SK-N-MC (cell line): Measurements from ENCODE around the gene C8A.

Experiments
- DNase-seq: peaks from one replicate; pipeline ENCODE4 v3.0.0-alpha.2; 2011; ENCODE audit warnings: low read depth, low spot score
- H3K27ac ChIP-seq: fragments of 200-600 bp; sonication (generic); 2 replicates; pipeline ENCODE4 v1.5.1; 2016; ENCODE audit warnings: mixed run types
- H3K36me3 ChIP-seq: fragments of 200-600 bp; sonication (generic); 2 replicates; pipeline ENCODE4 v1.6.1; 2017; ENCODE audit warnings: antibody characterized with exemption, low read length, mixed read lengths; ENCODE audit not compliant: insufficient read depth
- H3K4me3 ChIP-seq: fragments of 200-600 bp; sonication (generic); 2 replicates; pipeline ENCODE4 v1.5.1; 2016
- H3K9ac ChIP-seq: fragments of 200-600 bp; sonication (generic); 2 replicates; pipeline ENCODE4 v1.8.0; 2017; ENCODE audit warnings: mixed run types, mixed read lengths; ENCODE audit not compliant: insufficient read length
- H3K9me3 ChIP-seq: fragments of 200-600 bp; sonication (generic); 2 replicates; pipeline ENCODE4 v1.6.1; 2017; ENCODE audit warnings: low read depth, mild to moderate bottlenecking, antibody characterized with exemption, low read length, moderate library complexity, mixed read lengths
- EZH2 ChIP-seq: fragments of 200-600 bp; sonication (generic); IDR thresholded peaks from one replicate; pipeline ENCODE4 v1.6.1; 2017; ENCODE audit warnings: antibody characterized with exemption
- FOXP2 ChIP-seq: optimal IDR thresholded peaks from 2 replicates; pipeline ENCODE3; 2011; ENCODE audit warnings: mild to moderate bottlenecking, moderate library complexity; ENCODE audit not compliant: insufficient read depth; ENCODE audit errors: extremely low read length, control extremely low read depth
- POLR2AphosphoS5 ChIP-seq: IDR thresholded peaks from 2 replicates; pipeline ENCODE4 v1.6.1; 2012; ENCODE audit warnings: mild to moderate bottlenecking, low read depth, low read length, borderline replicate concordance

C8A gene

DNA sequence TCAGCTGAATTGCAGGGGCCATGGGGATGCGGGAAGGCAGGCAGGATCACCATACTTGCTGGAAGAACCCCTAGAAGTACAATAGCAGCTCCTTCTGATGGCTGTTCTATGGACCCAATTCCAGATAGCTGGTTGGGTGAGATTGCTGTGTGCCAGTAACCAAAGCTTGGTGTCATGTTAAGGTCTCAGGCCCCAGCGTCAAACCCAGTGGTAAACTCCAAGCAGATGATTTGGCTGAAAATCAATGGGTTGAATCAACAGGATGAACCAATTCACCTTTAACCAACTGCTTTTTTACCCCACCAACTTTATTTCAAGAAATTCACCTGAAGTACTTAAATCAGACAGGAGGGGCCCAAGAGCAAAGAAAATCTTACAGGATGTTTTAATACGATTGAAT is 73.4 kb downstream of the C8A start:
- no peak overlapping the region for H3K27ac ChIP-seq
- no peak overlapping the region for H3K9ac ChIP-seq
- DNase-seq, result no peak
- no peaks in the 10 kb centered on the region for H3K36me3 ChIP-seq
- no peaks in the 10 kb centered on the region for H3K9me3 ChIP-seq
- no peak overlapping the region for H3K4me3 ChIP-seq
- TF ChIP-seq FOXP2 (no peak), POLR2AphosphoS5 (no peak), EZH2 (no peak)

DNA sequence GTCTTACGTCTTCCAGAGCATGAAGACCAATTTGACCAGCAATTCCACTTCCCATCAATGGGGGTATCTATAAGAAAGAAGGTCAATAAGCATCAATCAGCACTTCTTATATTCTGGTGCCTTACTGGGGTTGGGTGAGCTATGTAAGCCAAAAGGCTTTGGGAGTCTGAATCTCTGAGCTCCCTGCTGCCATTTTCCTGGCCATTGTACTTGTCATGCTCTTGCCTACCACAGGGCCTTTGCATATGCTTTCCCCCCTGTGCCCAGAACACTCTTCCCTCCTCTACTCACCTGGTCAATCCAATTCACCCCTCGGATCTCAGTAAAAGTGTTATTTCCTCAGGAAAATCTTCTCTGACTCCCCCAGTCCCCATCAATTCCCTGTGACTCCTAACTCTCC is 74.9 kb downstream of the C8A start:
- Histone ChIP-seq H3K9me3 (no peaks in the 10 kb centered on the region), H3K9ac (no peak overlapping the region), H3K4me3 (no peak overlapping the region), H3K27ac (no peak overlapping the region), H3K36me3 (no peaks in the 10 kb centered on the region)
- TF ChIP-seq FOXP2 (no peak), EZH2 (no peak), POLR2AphosphoS5 (no peak)
- no peak for DNase-seq

DNA sequence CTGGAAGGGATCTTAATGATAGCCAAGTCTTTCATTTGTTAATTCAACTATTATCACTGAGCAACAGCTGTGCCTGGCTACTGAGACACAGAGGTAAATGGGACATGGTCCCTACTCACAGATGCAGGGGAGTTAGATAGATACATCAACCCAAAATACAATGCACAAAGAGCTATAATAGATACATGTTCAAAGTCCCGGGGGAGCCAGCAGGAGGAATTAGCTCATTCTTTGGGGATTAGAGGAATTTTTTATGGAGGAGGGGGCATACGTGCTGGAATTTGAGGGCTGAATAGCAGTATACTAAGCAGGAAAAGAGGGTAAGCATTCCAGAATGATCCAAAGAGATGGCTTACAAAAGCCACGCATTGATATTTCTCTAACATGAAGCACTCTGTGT is 76.6 kb downstream of the C8A start:
- DNase-seq, result no peak
- no peak overlapping the region for H3K27ac ChIP-seq
- no peak for TF ChIP-seq FOXP2
- no peak for TF ChIP-seq POLR2AphosphoS5
- TF ChIP-seq EZH2, result no peak
- H3K9ac ChIP-seq, result no peak overlapping the region
- H3K4me3 ChIP-seq, result no peak overlapping the region
- H3K9me3 ChIP-seq, result no peaks in the 10 kb centered on the region
- no peaks in the 10 kb centered on the region for H3K36me3 ChIP-seq

DNA sequence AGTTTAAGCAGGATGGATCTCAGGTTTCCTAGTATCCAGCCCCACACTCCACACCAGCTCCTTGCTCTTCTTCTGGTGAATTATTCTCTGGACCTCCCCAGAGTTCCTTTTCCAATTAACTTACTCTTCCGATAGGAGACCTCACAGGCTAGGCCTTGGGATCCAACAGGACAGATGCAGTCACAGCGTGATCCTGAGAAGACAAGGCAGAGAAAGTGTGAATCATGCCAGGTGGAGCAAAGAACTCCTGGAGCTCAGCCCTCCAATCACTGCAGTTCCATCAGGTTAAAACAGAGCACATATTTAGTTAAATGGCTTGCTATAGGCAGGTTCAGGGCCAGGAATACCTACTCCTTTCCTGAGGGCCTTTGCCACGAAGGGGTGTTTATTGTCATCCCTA is 77.1 kb downstream of the C8A start:
- no peak overlapping the region for H3K27ac ChIP-seq
- H3K36me3 ChIP-seq, result no peaks in the 10 kb centered on the region
- H3K4me3 ChIP-seq, result no peak overlapping the region
- DNase-seq, result no peak
- no peaks in the 10 kb centered on the region for H3K9me3 ChIP-seq
- TF ChIP-seq POLR2AphosphoS5, result no peak
- no peak for TF ChIP-seq FOXP2
- no peak for TF ChIP-seq EZH2
- no peak overlapping the region for H3K9ac ChIP-seq

- H3K9ac ChIP-seq, result no peak overlapping the region
- no peaks in the 10 kb centered on the region for H3K36me3 ChIP-seq
- TF ChIP-seq EZH2 (no peak), POLR2AphosphoS5 (no peak), FOXP2 (no peak)
- no peaks in the 10 kb centered on the region for H3K9me3 ChIP-seq
- H3K27ac ChIP-seq, result no peak overlapping the region
- DNase-seq, result no peak
- no peak overlapping the region for H3K4me3 ChIP-seq
Measured at GRCh38 chr1:56933161-56933560, 78.6 kb downstream of the C8A start.

DNA sequence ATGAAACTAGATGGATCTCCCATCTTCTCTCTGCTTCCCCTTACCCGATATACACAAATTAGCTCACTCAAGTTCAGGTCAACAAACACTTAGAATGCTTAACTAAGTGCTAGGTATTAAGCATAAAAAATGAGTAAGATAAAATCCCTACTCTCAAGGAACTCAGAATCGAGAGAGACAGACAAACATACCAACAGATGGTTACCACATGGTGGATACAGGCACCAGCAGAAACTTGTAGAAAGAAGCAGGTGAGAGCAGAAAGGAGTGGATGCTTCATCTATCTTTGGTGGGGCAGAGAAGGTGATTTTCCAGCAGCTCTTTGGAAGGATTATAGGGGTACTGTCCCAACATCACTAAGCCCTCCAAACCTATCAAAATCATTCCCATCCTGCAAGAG is 79.0 kb downstream of the C8A start:
- Histone ChIP-seq H3K4me3 (no peak overlapping the region), H3K9ac (no peak overlapping the region), H3K27ac (no peak overlapping the region), H3K9me3 (no peaks in the 10 kb centered on the region), H3K36me3 (no peaks in the 10 kb centered on the region)
- TF ChIP-seq FOXP2, result no peak
- no peak for TF ChIP-seq EZH2
- no peak for TF ChIP-seq POLR2AphosphoS5
- DNase-seq, result no peak

DNA sequence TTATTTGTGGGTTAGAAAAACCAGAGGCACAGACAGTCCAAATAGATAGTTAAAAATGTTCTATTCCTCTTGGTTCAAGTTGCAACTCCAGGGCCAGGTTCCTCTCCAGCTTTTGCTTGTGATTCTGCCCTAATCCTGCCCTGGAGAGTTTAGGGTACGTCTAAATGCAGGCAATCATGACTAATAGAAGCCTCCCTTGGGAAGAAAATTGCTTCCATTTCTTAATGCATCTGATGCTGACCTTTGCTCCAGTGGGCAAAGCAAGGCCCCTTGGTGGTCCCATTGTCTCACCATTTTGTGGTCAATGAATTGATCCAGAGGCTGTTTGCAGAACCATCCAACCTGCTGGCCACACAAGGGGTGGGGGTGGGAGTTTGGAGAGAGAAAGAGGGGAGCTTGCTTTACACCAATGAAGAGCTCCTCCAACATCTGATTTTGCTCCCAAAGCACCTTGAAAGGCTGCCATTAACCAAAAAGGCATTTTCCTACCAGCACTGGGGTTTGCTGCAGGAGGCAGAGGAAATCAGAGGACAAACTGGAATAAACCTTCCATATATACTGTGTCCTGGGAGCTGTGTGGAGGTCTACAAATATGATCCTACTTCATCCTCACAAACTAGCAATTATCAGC is 79.9 kb downstream of the C8A start:
- no peak for DNase-seq
- Histone ChIP-seq H3K9me3 (no peaks in the 10 kb centered on the region), H3K4me3 (no peak overlapping the region), H3K36me3 (no peaks in the 10 kb centered on the region), H3K27ac (no peak overlapping the region), H3K9ac (no peak overlapping the region)
- no peak for TF ChIP-seq EZH2
- no peak for TF ChIP-seq POLR2AphosphoS5
- TF ChIP-seq FOXP2, result no peak

- Histone ChIP-seq H3K9me3 (no peaks in the 10 kb centered on the region), H3K27ac (no peak overlapping the region), H3K9ac (no peak overlapping the region), H3K4me3 (no peak overlapping the region), H3K36me3 (no peaks in the 10 kb centered on the region)
- no peak for TF ChIP-seq FOXP2
- DNase-seq, result no peak
Measured at GRCh38 chr1:56938646-56939045, 84.0 kb downstream of the C8A start.

DNA sequence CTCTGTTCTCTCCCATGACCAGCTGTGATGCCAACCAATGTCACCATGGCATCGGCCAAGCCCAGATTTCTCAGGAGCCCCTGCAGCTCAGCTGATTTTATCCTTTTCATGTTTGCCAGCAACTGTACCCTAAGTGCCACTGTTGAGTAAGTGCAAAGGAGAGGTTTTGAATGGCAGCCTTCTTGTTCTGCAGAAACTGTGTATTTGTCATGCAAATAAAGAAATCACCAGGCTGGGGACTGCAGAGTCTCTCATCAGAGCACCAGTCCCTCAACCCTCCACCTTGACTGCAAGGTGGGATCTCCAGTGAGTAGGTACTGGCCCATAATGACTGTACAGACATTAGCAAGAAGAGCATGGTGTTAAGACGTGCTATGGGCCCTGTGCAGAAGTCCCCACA is 84.6 kb downstream of the C8A start:
- no peak overlapping the region for H3K27ac ChIP-seq
- TF ChIP-seq POLR2AphosphoS5, result no peak
- TF ChIP-seq FOXP2, result no peak
- TF ChIP-seq EZH2, result no peak
- no peak overlapping the region for H3K9ac ChIP-seq
- H3K9me3 ChIP-seq, result no peaks in the 10 kb centered on the region
- no peak for DNase-seq
- no peaks in the 10 kb centered on the region for H3K36me3 ChIP-seq
- H3K4me3 ChIP-seq, result no peak overlapping the region
